Stimulated activated effector memory CD8-positive, alpha-beta T cell treated with anti-CD3 and anti-CD28 coated beads, Interleukin-12 subunit alpha, Interleukin-12 subunit beta, amount 100 ng/mL, for 72 hours (primary cell): Measurements from ENCODE around the gene CENPP.

Experiments
- ATAC-seq: fragments of 150-1000 bp; cut with Tn5 transposase; 2 replicates; pipeline ENCODE4 v1.10.0; 2021
- DNase-seq, 2 donors: peaks; one replicate each; pipeline ENCODE4 v3.0.0; 2021 to 2022; ENCODE audit warnings: low spot score in 2 of 2
- H3K27ac Mint-ChIP-seq: one replicate; pipeline ENCODE4 v1.8.0; 2022; ENCODE audit warnings: mild to moderate bottlenecking, mixed read lengths
- H3K36me3 Mint-ChIP-seq: one replicate; pipeline ENCODE4 v1.8.0; 2022; ENCODE audit warnings: mild to moderate bottlenecking, mixed read lengths
- H3K4me1 Mint-ChIP-seq: one replicate; pipeline ENCODE4 v1.8.0; 2022; ENCODE audit warnings: mixed read lengths
- H3K4me3 Mint-ChIP-seq: one replicate; pipeline ENCODE4 v1.8.0; 2022; ENCODE audit warnings: mild to moderate bottlenecking, mixed read lengths
- H3K9me3 Mint-ChIP-seq: one replicate; pipeline ENCODE4 v1.8.0; 2022; ENCODE audit warnings: mixed read lengths

Gene CENPP

GRCh38 chr9:92342825-92343488, 17.2 kb downstream of the CENPP start:
- DNase-seq (no peak), ATAC-seq (no peak)
- Mint-ChIP-seq H3K9me3 (peaks cover 3% of the 10 kb centered on the region), H3K27ac (no peak overlapping the region), H3K4me1 (peaks cover 7% of the 10 kb centered on the region), H3K36me3 (peaks cover 19% of the 10 kb centered on the region), H3K4me3 (no peak overlapping the region)

GRCh38 chr9:92345582-92345981, 19.8 kb downstream of the CENPP start:
- ATAC-seq (no peak), DNase-seq (no peak)
- Mint-ChIP-seq H3K36me3 (peaks cover 15% of the 10 kb centered on the region), H3K27ac (no peak overlapping the region), H3K9me3 (peaks cover 3% of the 10 kb centered on the region), H3K4me3 (no peak overlapping the region), H3K4me1 (peaks cover 7% of the 10 kb centered on the region)

GRCh38 chr9:92349771-92350739, 24.3 kb downstream of the CENPP start:
- Mint-ChIP-seq H3K4me3 (no peak overlapping the region), H3K27ac (no peak overlapping the region), H3K4me1 (peaks cover 7% of the 10 kb centered on the region), H3K36me3 (peaks cover 10% of the 10 kb centered on the region), H3K9me3 (peaks cover 5% of the 10 kb centered on the region)
- DNase-seq = no peak
- no peak for ATAC-seq

GRCh38 chr9:92350740-92351133, 25.0 kb downstream of the CENPP start:
- Mint-ChIP-seq H3K27ac (no peak overlapping the region), H3K4me1 (peaks cover 7% of the 10 kb centered on the region), H3K36me3 (peaks cover 10% of the 10 kb centered on the region), H3K9me3 (peaks cover 5% of the 10 kb centered on the region), H3K4me3 (no peak overlapping the region)
- ATAC-seq = no peak
- DNase-seq = no peak

GRCh38 chr9:92353051-92353450, 27.3 kb downstream of the CENPP start:
- no peaks in the 10 kb centered on the region for H3K4me1 Mint-ChIP-seq
- peaks cover 7% of the 10 kb centered on the region for H3K36me3 Mint-ChIP-seq
- H3K9me3 Mint-ChIP-seq = peaks cover 9% of the 10 kb centered on the region
- no peak overlapping the region for H3K27ac Mint-ChIP-seq
- no peak overlapping the region for H3K4me3 Mint-ChIP-seq
- no peak for DNase-seq
- no peak for ATAC-seq

- H3K36me3 Mint-ChIP-seq = no peaks in the 10 kb centered on the region
- peaks cover 11% of the 10 kb centered on the region for H3K9me3 Mint-ChIP-seq
- DNase-seq (no peak), ATAC-seq (no peak)
- H3K27ac Mint-ChIP-seq = no peak overlapping the region
- no peaks in the 10 kb centered on the region for H3K4me1 Mint-ChIP-seq
- no peak overlapping the region for H3K4me3 Mint-ChIP-seq
Observed at GRCh38 chr9:92359394-92359995, 33.7 kb downstream of the CENPP start.

- Mint-ChIP-seq H3K36me3 (no peaks in the 10 kb centered on the region), H3K4me1 (no peaks in the 10 kb centered on the region), H3K27ac (no peak overlapping the region), H3K4me3 (no peak overlapping the region), H3K9me3 (peaks cover 7% of the 10 kb centered on the region)
- DNase-seq (no peak), ATAC-seq (no peak)
Observed at GRCh38 chr9:92360083-92360482, 34.3 kb downstream of the CENPP start.

- Mint-ChIP-seq H3K4me3 (no peak overlapping the region), H3K36me3 (peaks cover 6% of the 10 kb centered on the region), H3K9me3 (peaks cover 8% of the 10 kb centered on the region), H3K4me1 (no peaks in the 10 kb centered on the region), H3K27ac (no peak overlapping the region)
- no peak for DNase-seq
- ATAC-seq = no peak
Observed at GRCh38 chr9:92369075-92369474, 43.3 kb downstream of the CENPP start.

- DNase-seq (no peak), ATAC-seq (no peak)
- H3K4me3 Mint-ChIP-seq = no peak overlapping the region
- no peak overlapping the region for H3K27ac Mint-ChIP-seq
- no peaks in the 10 kb centered on the region for H3K4me1 Mint-ChIP-seq
- H3K36me3 Mint-ChIP-seq = no peaks in the 10 kb centered on the region
- peaks cover 17% of the 10 kb centered on the region for H3K9me3 Mint-ChIP-seq
Observed at GRCh38 chr9:92373167-92373566, 47.4 kb downstream of the CENPP start.

GRCh38 chr9:92377876-92378275, 52.1 kb downstream of the CENPP start:
- Mint-ChIP-seq H3K9me3 (peaks cover 11% of the 10 kb centered on the region), H3K36me3 (no peaks in the 10 kb centered on the region), H3K27ac (no peak overlapping the region), H3K4me1 (peaks cover 5% of the 10 kb centered on the region), H3K4me3 (no peak overlapping the region)
- DNase-seq = no peak
- ATAC-seq = no peak

GRCh38 chr9:92378865-92379560, 53.3 kb downstream of the CENPP start:
- no peak for ATAC-seq
- peaks cover 11% of the 10 kb centered on the region for H3K9me3 Mint-ChIP-seq

GRCh38 chr9:92380603-92381002, 54.9 kb downstream of the CENPP start:
- peaks cover 5% of the 10 kb centered on the region for H3K4me1 Mint-ChIP-seq

More at GRCh38 chr9:92378865-92379560, 53.3 kb downstream of the CENPP start:
- no peak for DNase-seq
- Mint-ChIP-seq H3K4me1 (peaks cover 5% of the 10 kb centered on the region), H3K36me3 (no peaks in the 10 kb centered on the region), H3K4me3 (no peak overlapping the region), H3K27ac (no peak overlapping the region)

GRCh38 chr9:92381775-92382174, 56.0 kb downstream of the CENPP start:
- no peaks in the 10 kb centered on the region for H3K9me3 Mint-ChIP-seq
- no peaks in the 10 kb centered on the region for H3K36me3 Mint-ChIP-seq
- no peak overlapping the region for H3K27ac Mint-ChIP-seq
- no peak for DNase-seq
- H3K4me3 Mint-ChIP-seq = no peak overlapping the region
- H3K4me1 Mint-ChIP-seq = peaks cover 5% of the 10 kb centered on the region
- no peak for ATAC-seq

More at GRCh38 chr9:92380603-92381002, 54.9 kb downstream of the CENPP start:
- no peak overlapping the region for H3K27ac Mint-ChIP-seq
- H3K9me3 Mint-ChIP-seq = peaks cover 4% of the 10 kb centered on the region
- ATAC-seq (no peak), DNase-seq (no peak)
- H3K36me3 Mint-ChIP-seq = no peaks in the 10 kb centered on the region
- H3K4me3 Mint-ChIP-seq = no peak overlapping the region

- ATAC-seq (no peak), DNase-seq (no peak)
- H3K4me3 Mint-ChIP-seq = no peak overlapping the region
- H3K9me3 Mint-ChIP-seq = no peaks in the 10 kb centered on the region
- H3K36me3 Mint-ChIP-seq = no peaks in the 10 kb centered on the region
- H3K27ac Mint-ChIP-seq = no peak overlapping the region
- peaks cover 1% of the 10 kb centered on the region for H3K4me1 Mint-ChIP-seq
Observed at GRCh38 chr9:92384375-92384774, 58.6 kb downstream of the CENPP start.

- DNase-seq = no peak
Observed at GRCh38 chr9:92385001-92385400, 59.2 kb downstream of the CENPP start.

More at GRCh38 chr9:92385001-92385400, 59.2 kb downstream of the CENPP start:
- Mint-ChIP-seq H3K36me3 (no peaks in the 10 kb centered on the region), H3K4me3 (no peak overlapping the region), H3K27ac (no peak overlapping the region), H3K4me1 (no peaks in the 10 kb centered on the region), H3K9me3 (no peaks in the 10 kb centered on the region)
- no peak for ATAC-seq
